ENCODE results near the gene TBRG4. TPM values are rescaled to one million over a fixed set of nuclear protein-coding genes. Genes with fewer than 3 reads are reported as not detected.
"Not testable (repeated sequence)": the region's sequence is repeated elsewhere in the genome, so short reads cannot be mapped to it uniquely, and the experiment has no call there.

TBRG4 gene
- polyA plus RNA-seq, 1 experiment = 38.8 TPM

GRCh38 chr7:45155357-45155900, 43.9 kb upstream of the TBRG4 start:
- ChIA-PET CTCF (interaction anchor here (6.3 kb wide), 1 partner anchor 104 kb away, joined by 59 read pairs; no protein-coding TSS in a partner anchor), POLR2A (no interaction called here)
- H3K27me3 ChIP-seq (ENCODE audit: control insufficient read depth, insufficient read depth, low read length) = peaks cover 47% of the 10 kb centered on the region
- H3K27ac ChIP-seq (ENCODE audit: low read depth, low read length) = no peak overlapping the region
- no peak for DNase-seq (ENCODE audit: low read depth, low spot score)
- no peak for TF ChIP-seq CTCF (IDR thresholded peaks at IDR 0.05; ENCODE audit: low read depth, low read length)
- no peaks in the 10 kb centered on the region for H3K9me3 ChIP-seq (ENCODE audit: control insufficient read depth, insufficient read depth, low read length)
- no peak overlapping the region for H3K4me3 ChIP-seq (ENCODE audit: low read depth, low read length)

DNA sequence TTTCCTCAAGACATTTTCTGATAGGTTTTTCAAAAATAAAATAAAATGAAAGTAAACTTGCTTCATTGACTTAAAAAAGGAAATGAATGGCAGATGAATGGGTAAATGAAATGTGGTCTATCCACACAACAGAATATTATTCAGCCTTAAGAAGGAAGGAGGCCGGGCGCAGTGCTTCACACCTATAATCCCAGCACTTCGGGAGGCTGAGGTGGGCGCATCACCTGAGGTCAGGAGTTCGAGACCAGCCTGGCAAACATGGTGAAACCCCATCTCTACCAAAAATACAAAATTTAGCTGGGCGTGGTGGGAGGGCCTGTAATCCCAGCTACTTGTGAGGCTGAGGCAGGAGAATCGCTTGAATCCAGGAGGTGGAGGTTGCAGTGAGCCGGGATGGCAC, 42.4 kb upstream of the TBRG4 start:
- CTCF ChIA-PET = interaction anchor here (0.6 to 6.3 kb wide), 6 partner anchors 10 to 510 kb away, joined by 3 to 59 read pairs (median 3); no protein-coding TSS in a partner anchor

DNA sequence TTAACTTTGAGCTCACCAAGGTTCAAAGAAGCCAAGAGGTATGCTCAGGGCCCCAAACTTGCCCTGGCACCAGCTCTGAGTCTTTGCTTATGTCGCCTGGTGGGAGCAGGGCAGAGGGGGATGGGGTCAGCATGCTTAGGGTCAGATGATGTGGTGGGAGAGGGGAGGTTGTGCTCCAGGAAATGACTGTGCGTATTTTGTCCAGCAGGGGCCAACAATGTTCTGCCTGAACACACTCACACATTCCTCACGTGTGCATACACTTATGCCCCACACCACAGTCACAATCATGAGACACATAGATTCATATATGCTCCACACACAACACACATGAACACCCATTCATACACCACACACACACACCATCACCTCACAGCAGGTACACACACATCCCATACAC, 41.7 kb upstream of the TBRG4 start:
- CTCF ChIA-PET = interaction anchor here (1.1 to 6.3 kb wide), 2 partner anchors 107 to 111 kb away, joined by 3 to 59 read pairs; no protein-coding TSS in a partner anchor
- Histone ChIP-seq H3K27me3 (ENCODE audit: control insufficient read depth, insufficient read depth, low read length) (peaks cover 38% of the 10 kb centered on the region), H3K4me3 (ENCODE audit: low read depth, low read length) (no peak overlapping the region), H3K27ac (ENCODE audit: low read depth, low read length) (no peak overlapping the region), H3K9me3 (ENCODE audit: control insufficient read depth, insufficient read depth, low read length) (no peaks in the 10 kb centered on the region)
- peak; percentile 12; the same call in 1 of the 2 replicates for TF ChIP-seq CTCF (IDR thresholded peaks at IDR 0.05; ENCODE audit: low read depth, low read length)
- POLR2A ChIA-PET = no interaction called here
- no peak for DNase-seq (ENCODE audit: low read depth, low spot score)

More for the DNA sequence above, 42.4 kb upstream of the TBRG4 start:
- H3K4me3 ChIP-seq (ENCODE audit: low read depth, low read length); H3K9me3 ChIP-seq (ENCODE audit: control insufficient read depth, insufficient read depth, low read length); DNase-seq (ENCODE audit: low read depth, low spot score); POLR2A ChIA-PET; H3K27ac ChIP-seq (ENCODE audit: low read depth, low read length): not testable (repeated sequence)
- peaks cover 40% of the 10 kb centered on the region for H3K27me3 ChIP-seq (ENCODE audit: control insufficient read depth, insufficient read depth, low read length)

GRCh38 chr7:45151967-45152366, 40.5 kb upstream of the TBRG4 start:
- Histone ChIP-seq H3K27ac (ENCODE audit: low read depth, low read length) (no peak overlapping the region), H3K9me3 (ENCODE audit: control insufficient read depth, insufficient read depth, low read length) (no peaks in the 10 kb centered on the region), H3K4me3 (ENCODE audit: low read depth, low read length) (no peak overlapping the region), H3K27me3 (ENCODE audit: control insufficient read depth, insufficient read depth, low read length) (peaks cover 33% of the 10 kb centered on the region)
- ChIA-PET POLR2A (no interaction called here), CTCF (interaction anchor here (0.6 to 6.3 kb wide), 2 partner anchors 108 to 180 kb away, joined by 6 to 59 read pairs; no protein-coding TSS in a partner anchor)
- TF ChIP-seq CTCF (IDR thresholded peaks at IDR 0.05; ENCODE audit: low read depth, low read length) = no peak
- no peak for DNase-seq (ENCODE audit: low read depth, low spot score)

DNA sequence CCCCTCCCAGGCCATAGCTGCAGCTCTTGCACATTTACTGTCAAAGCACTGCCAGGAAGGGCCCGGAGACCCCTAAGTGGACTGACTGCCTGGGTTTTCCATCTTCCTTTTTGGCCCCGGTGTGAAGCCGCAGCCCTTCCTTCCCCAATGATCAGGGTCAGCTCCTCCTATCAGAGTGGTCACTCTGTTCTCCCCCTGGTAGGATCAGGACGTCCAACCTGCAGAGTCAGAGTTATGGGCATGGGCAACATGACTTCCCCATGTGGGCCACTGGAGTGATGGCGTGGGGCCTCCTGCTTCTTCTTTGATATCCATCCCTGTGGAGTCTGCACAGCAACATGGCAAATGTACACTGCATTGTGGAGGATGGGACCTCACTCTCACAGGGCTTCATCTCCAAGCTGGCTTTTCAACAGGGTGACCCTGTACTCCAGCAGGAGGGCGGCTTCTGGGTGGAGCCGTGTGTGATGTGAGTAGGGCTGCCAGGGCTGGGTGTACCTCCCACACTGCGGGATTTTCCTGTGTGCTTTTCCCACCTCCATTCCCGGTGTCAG, 39.7 kb upstream of the TBRG4 start:
- Histone ChIP-seq H3K27me3 (ENCODE audit: control insufficient read depth, insufficient read depth, low read length) (peaks cover 35% of the 10 kb centered on the region), H3K4me3 (ENCODE audit: low read depth, low read length) (no peak overlapping the region), H3K27ac (ENCODE audit: low read depth, low read length) (no peak overlapping the region), H3K9me3 (ENCODE audit: control insufficient read depth, insufficient read depth, low read length) (no peaks in the 10 kb centered on the region)
- CTCF ChIA-PET = interaction anchor here (6.3 kb wide), 1 partner anchor 109 kb away, joined by 59 read pairs; no protein-coding TSS in a partner anchor
- POLR2A ChIA-PET = no interaction called here
- DNase-seq (ENCODE audit: low read depth, low spot score) = no peak
- no peak for TF ChIP-seq CTCF (IDR thresholded peaks at IDR 0.05; ENCODE audit: low read depth, low read length)
